DOHH2 (cell line): Measurements from ENCODE around the gene ERI3.
A peak's percentile ranks its signal among the peaks of the same experiment; 100 is the strongest.

Experiments
- H3F3A ChIP-seq: fragments of 200-600 bp; sonication (generic), shearing (Covaris generic); 2 replicates; pipeline ENCODE4 v1.6.0; 2016; ENCODE audit warnings: antibody characterized with exemption, mild to moderate bottlenecking; ENCODE audit not compliant: control insufficient read depth, insufficient read depth
- H3K27ac ChIP-seq: fragments of 200-600 bp; sonication (generic); 2 replicates; pipeline ENCODE4 v1.5.1; 2014; ENCODE audit warnings: low read depth, mild to moderate bottlenecking, low read length, moderate library complexity
- H3K27me3 ChIP-seq: fragments of 200-600 bp; sonication (generic); 2 replicates; pipeline ENCODE4 v1.6.1; 2014; ENCODE audit warnings: mild to moderate bottlenecking, low read length, mixed read lengths; ENCODE audit not compliant: control insufficient read depth
- H3K36me3 ChIP-seq: fragments of 200-600 bp; sonication (generic); 2 replicates; pipeline ENCODE4 v1.6.1; 2014; ENCODE audit warnings: mild to moderate bottlenecking, low read length, moderate library complexity, mixed read lengths; ENCODE audit not compliant: control insufficient read depth
- H3K4me1 ChIP-seq: fragments of 200-600 bp; sonication (generic); 2 replicates; pipeline ENCODE4 v1.6.1; 2014; ENCODE audit warnings: mild to moderate bottlenecking, low read length, mixed read lengths; ENCODE audit not compliant: control insufficient read depth
- H3K4me2 ChIP-seq: fragments of 200-600 bp; sonication (generic); 2 replicates; pipeline ENCODE4 v1.6.0; 2014; ENCODE audit warnings: mild to moderate bottlenecking, low read length, moderate library complexity
- H3K4me3 ChIP-seq: fragments of 200-600 bp; sonication (generic); 2 replicates; pipeline ENCODE4 v1.5.1; 2014; ENCODE audit warnings: mild to moderate bottlenecking, low read length, mixed read lengths
- H3K79me2 ChIP-seq: fragments of 200-600 bp; sonication (generic); 2 replicates; pipeline ENCODE4 v1.6.1; 2014; ENCODE audit warnings: mild to moderate bottlenecking, low read length, mixed read lengths; ENCODE audit not compliant: control insufficient read depth
- H3K9me2 ChIP-seq: fragments of 200-600 bp; sonication (generic); replicated peaks from 2 replicates; pipeline ENCODE4 v1.6.1; 2014; ENCODE audit warnings: mild to moderate bottlenecking, low read length, mixed read lengths; ENCODE audit not compliant: control insufficient read depth
- H3K9me3 ChIP-seq: fragments of 200-600 bp; sonication (generic); 2 replicates; pipeline ENCODE4 v1.6.1; 2014; ENCODE audit warnings: antibody characterized with exemption, low read length, mixed read lengths; ENCODE audit not compliant: control insufficient read depth, insufficient read depth
- H4K20me1 ChIP-seq: fragments of 200-600 bp; sonication (generic); 2 replicates; pipeline ENCODE4 v1.6.0; 2014; ENCODE audit warnings: low read depth, mild to moderate bottlenecking, antibody characterized with exemption, low read length, moderate library complexity; ENCODE audit not compliant: control insufficient read depth, insufficient read depth
- EZH2phosphoT487 ChIP-seq: fragments of 200-600 bp; sonication (generic); IDR thresholded peaks from 2 replicates; pipeline ENCODE4 v1.6.1; 2017; ENCODE audit warnings: borderline replicate concordance, mild to moderate bottlenecking, antibody characterized with exemption, low read length, moderate library complexity, mixed read lengths
- TF ChIP-seq, protein P1 (sequence below): fragments of 200-600 bp; sonication (generic); IDR thresholded peaks from one replicate; pipeline ENCODE4 v1.5.1; 2014; ENCODE audit warnings: antibody characterized with exemption, mild to moderate bottlenecking, low read depth, low read length; ENCODE audit not compliant: poor library complexity, severe bottlenecking

ERI3 gene

DNA sequence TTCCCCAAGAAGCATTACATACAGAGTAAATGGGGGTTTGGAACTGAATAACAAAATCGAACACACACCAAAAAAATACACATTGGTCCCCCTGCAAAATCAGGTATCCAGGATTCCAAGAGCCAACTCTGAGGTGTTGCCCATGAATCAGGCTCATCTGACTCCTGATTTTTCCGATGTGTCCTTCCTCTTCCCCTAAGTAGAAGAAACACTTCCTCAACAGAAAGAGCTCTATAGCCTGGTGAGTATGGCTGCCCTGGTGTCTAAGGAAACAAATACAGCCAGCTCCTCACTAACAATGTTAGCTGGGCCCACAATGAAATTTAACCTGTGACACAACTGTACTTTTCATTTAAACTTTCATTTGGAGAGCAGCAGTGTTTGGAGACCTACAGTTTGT is 33.6 kb downstream of the ERI3 start:
- Histone ChIP-seq H3K9me3 (no peaks in the 10 kb centered on the region), H3K79me2 (no peaks in the 10 kb centered on the region), H3K4me3 (no peak overlapping the region), H3K4me1 (peaks cover 4% of the 10 kb centered on the region; the same call in 1 of the 2 replicates), H3K27ac (no peak overlapping the region), H3K27me3 (no peaks in the 10 kb centered on the region), H3K36me3 (peaks cover 38% of the 10 kb centered on the region), H3K4me2 (no peak overlapping the region), H4K20me1 (peaks cover 6% of the 10 kb centered on the region; the same call in 1 of the 2 replicates), H3K9me2 (no peaks in the 10 kb centered on the region), H3F3A (no peaks in the 10 kb centered on the region)
- no peak for TF ChIP-seq EZH2phosphoT487
- TF ChIP-seq, protein P1, sequence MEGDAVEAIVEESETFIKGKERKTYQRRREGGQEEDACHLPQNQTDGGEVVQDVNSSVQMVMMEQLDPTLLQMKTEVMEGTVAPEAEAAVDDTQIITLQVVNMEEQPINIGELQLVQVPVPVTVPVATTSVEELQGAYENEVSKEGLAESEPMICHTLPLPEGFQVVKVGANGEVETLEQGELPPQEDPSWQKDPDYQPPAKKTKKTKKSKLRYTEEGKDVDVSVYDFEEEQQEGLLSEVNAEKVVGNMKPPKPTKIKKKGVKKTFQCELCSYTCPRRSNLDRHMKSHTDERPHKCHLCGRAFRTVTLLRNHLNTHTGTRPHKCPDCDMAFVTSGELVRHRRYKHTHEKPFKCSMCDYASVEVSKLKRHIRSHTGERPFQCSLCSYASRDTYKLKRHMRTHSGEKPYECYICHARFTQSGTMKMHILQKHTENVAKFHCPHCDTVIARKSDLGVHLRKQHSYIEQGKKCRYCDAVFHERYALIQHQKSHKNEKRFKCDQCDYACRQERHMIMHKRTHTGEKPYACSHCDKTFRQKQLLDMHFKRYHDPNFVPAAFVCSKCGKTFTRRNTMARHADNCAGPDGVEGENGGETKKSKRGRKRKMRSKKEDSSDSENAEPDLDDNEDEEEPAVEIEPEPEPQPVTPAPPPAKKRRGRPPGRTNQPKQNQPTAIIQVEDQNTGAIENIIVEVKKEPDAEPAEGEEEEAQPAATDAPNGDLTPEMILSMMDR, result no peak

DNA sequence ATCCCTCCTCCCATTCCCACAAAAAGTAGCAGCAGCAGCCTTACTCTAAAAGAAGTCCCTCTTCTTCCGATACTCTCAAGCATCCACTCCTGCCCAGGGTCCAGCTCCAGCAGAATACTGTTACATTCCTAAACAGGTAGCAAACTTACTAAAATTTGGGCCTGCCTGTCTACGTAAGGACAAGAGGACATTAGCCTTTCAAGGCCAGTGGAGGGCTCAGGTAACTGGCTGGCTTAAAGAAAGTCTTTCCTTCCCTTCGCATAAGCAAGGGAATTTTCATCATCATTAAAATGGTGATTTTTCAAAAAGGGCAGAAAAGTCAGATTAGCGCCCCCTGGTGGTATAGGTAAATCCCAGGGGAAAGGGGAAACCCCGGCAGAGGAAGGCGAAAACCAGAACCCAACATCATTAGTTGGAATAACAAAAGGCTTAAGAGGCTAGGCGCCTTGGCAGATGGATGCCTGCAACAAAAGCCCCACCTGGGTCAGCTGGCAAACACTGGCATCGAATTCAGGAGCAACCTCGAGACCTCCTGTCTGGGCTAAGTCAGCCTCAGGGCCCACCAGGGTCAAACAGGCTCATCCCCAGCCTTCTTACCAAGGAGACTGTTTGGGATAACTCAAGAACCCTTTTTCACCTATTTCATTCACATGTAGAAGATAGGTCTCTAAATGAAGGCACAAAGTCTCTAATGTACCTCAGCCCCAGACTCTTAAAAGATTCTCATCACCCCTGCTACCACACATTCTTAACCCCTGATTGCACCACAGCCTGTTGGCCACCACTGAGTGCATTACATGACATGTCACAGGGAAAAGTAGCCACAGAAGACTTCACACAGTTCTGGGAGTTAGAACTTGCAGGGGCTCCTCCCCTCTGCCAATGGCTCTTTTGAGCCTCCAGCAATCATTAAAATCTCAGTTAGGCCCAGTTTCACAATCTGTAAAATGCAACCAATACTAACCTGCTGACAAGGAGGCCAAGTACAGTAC is 36.7 kb downstream of the ERI3 start:
- no peaks in the 10 kb centered on the region for H3K9me3 ChIP-seq
- H3K9me2 ChIP-seq, result no peaks in the 10 kb centered on the region
- no peak overlapping the region for H3K4me2 ChIP-seq
- no peaks in the 10 kb centered on the region for H3F3A ChIP-seq
- peaks cover 62% of the 10 kb centered on the region for H3K36me3 ChIP-seq
- no peak for TF ChIP-seq EZH2phosphoT487
- TF ChIP-seq, protein P1, result peak; percentile 98
- no peak overlapping the region for H3K27ac ChIP-seq
- no peak overlapping the region for H3K4me3 ChIP-seq
- no peaks in the 10 kb centered on the region for H3K27me3 ChIP-seq
- no peaks in the 10 kb centered on the region for H3K79me2 ChIP-seq
- H4K20me1 ChIP-seq, result peaks cover 6% of the 10 kb centered on the region; the same call in 1 of the 2 replicates
- H3K4me1 ChIP-seq, result peaks cover 4% of the 10 kb centered on the region; the same call in 1 of the 2 replicates

DNA sequence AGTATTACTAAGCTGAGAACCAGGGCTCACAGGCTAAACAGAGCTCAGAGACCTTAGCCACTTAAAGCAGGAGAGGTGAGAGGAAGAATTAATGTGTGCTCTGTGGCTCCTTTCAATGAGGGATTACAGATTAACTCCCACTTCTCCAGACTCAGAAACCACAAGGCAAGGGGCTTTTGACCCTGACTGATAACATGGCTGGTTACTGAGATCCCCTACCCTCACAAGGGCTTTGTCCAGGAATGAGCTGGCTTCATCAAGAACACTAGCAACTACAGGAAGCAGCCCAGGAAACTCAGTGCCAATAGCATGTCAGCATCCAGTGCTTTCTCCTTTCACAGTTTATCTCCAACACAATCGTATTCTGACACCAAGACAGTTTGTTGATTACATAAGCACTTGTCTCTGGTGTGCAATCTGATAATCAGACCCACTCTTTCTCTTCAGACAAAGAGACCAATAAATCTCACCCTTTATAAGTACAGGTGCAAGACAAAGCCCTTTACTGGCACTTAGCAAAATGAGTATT is 38.8 kb downstream of the ERI3 start:
- Histone ChIP-seq H3K27ac (no peak overlapping the region), H3K79me2 (no peaks in the 10 kb centered on the region), H3F3A (no peaks in the 10 kb centered on the region), H3K4me3 (no peak overlapping the region), H3K4me2 (no peak overlapping the region), H4K20me1 (peaks cover 6% of the 10 kb centered on the region; the same call in 1 of the 2 replicates), H3K36me3 (peaks cover 62% of the 10 kb centered on the region), H3K9me3 (no peaks in the 10 kb centered on the region), H3K9me2 (no peaks in the 10 kb centered on the region), H3K27me3 (no peaks in the 10 kb centered on the region), H3K4me1 (peaks cover 4% of the 10 kb centered on the region; the same call in 1 of the 2 replicates)
- TF ChIP-seq, protein P1, result no peak
- no peak for TF ChIP-seq EZH2phosphoT487
